HepG2 (cell line): ENCODE measurements around the gene STK39. TPM values are rescaled to one million over a fixed set of nuclear protein-coding genes. Genes with fewer than 3 reads are reported as not detected.

Experiments
- ATAC-seq: fragments of 200-7000 bp; cut with Tn5 transposase; 3 replicates; pipeline ENCODE4 v1.9.1; 2020; ENCODE audit warnings: mild to moderate bottlenecking, moderate library complexity
- BruUV-seq: library from RNA; stranded (reverse); fragments of 400-500 nt; replicated peaks from 2 replicates; lab custom pipeline; 2021; lab: Mats Ljungman, UMichigan
- CTCF ChIA-PET: fragments of 300-600 bp; formaldehyde crosslinking; extraction: SDS; loops from one replicate; lab custom pipeline; 2021; ENCODE audit warnings: low total read pairs, inconsistent platforms, low intra/inter-chr PET ratio; lab: Yijun Ruan, JAX
- POLR2A ChIA-PET: fragments of 350-600 bp; sonication (Branson Sonifier 250); formaldehyde crosslinking; loops from one replicate; lab custom pipeline; 2020; ENCODE audit warnings: antibody characterized with exemption, inconsistent platforms; lab: Yijun Ruan, JAX
- DNase-seq: peaks from one replicate; pipeline ENCODE4 v3.0.0-alpha.2; 2015; ENCODE audit warnings: low spot score
- FAIRE-seq: peaks from 3 replicates; lab custom pipeline; 2011; peaks lifted over from hg19 to GRCh38; lab: Jason Lieb, UNC
- H2AFZ ChIP-seq: one replicate; pipeline ENCODE4 v1.6.1; 2011; ENCODE audit warnings: low read length, inconsistent platforms
- H3K27ac ChIP-seq: fragments of 300-600 bp; 3 replicates; pipeline ENCODE4 v1.8.0; 2011; ENCODE audit warnings: mixed run types, mild to moderate bottlenecking, mixed read lengths, low read length, inconsistent platforms; ENCODE audit not compliant: insufficient read depth; ENCODE audit errors: extremely low read length
- H3K27me3 ChIP-seq, 2 experiments: fragments of 200-600 bp in 1 of 2; 2 replicates in 1 of 2; 3 replicates in 1 of 2; pipeline versions ENCODE4 v1.6.0 to v1.8.0; 2011; ENCODE audit warnings: low read length in 2 of 2, mild to moderate bottlenecking in 2 of 2, moderate library complexity in 2 of 2, inconsistent platforms in 1 of 2; ENCODE audit not compliant: insufficient read depth in 2 of 2, control insufficient read depth in 1 of 2
- H3K36me3 ChIP-seq, 2 experiments: fragments of 200-600 bp in 1 of 2; replicated peaks in 1 of 2; 2 replicates in 1 of 2; 3 replicates in 1 of 2; pipeline versions ENCODE4 v1.5.1 to v1.8.0; 2011; ENCODE audit warnings: low read length in 2 of 2, inconsistent platforms in 1 of 2; ENCODE audit not compliant: insufficient read depth in 2 of 2, control insufficient read depth in 1 of 2
- H3K4me1 ChIP-seq: 2 replicates; pipeline ENCODE4 v1.5.1; 2012; ENCODE audit warnings: low read length, inconsistent platforms; ENCODE audit not compliant: insufficient read depth
- H3K4me2 ChIP-seq: 2 replicates; pipeline ENCODE4 v1.6.0; 2011; ENCODE audit warnings: low read depth, low read length, inconsistent platforms
- H3K4me3 ChIP-seq, 3 experiments: fragments of 200-600 bp in 1 of 3; sonication (generic), shearing (Covaris generic) in 1 of 3; replicated peaks in 1 of 3; 2 replicates each; pipeline ENCODE4 v1.5.1; 2011 to 2016; ENCODE audit warnings: low read length in 3 of 3, inconsistent platforms in 2 of 3, low read depth in 2 of 3, mild to moderate bottlenecking in 2 of 3, control low read depth in 1 of 3, mixed read lengths in 1 of 3; ENCODE audit not compliant: insufficient read depth in 1 of 3
- H3K79me2 ChIP-seq: one replicate; pipeline ENCODE4 v1.6.1; 2011; ENCODE audit warnings: low read length, inconsistent platforms; ENCODE audit not compliant: insufficient read depth
- H3K9ac ChIP-seq: 2 replicates; pipeline ENCODE4 v1.6.0; 2011; ENCODE audit warnings: mild to moderate bottlenecking, low read depth, low read length, inconsistent platforms; ENCODE audit not compliant: insufficient read depth
- H3K9me3 ChIP-seq: 2 replicates; pipeline ENCODE4 v1.5.1; 2012; ENCODE audit warnings: mild to moderate bottlenecking, low read length
- H4K20me1 ChIP-seq: 2 replicates; pipeline ENCODE4 v1.6.0; 2011; ENCODE audit warnings: inconsistent platforms, mild to moderate bottlenecking, low read length, moderate library complexity; ENCODE audit not compliant: insufficient read depth
- FOXA1 ChIP-seq, 2 experiments: fragments of 450-650 bp in 1 of 2; sonication (generic) in 1 of 2; formaldehyde crosslinking in 1 of 2; IDR thresholded peaks; 2 replicates each; pipeline versions ENCODE4 v1.4.0 to v1.6.1; 2016 to 2020; ENCODE audit warnings: missing genetic modification reagents in 1 of 2
- FOXJ3 ChIP-seq: sonication (generic); formaldehyde crosslinking; IDR thresholded peaks from 2 replicates; pipeline ENCODE4 v1.4.0; 2020; ENCODE audit warnings: missing genetic modification reagents, mild to moderate bottlenecking, borderline replicate concordance
- LCORL ChIP-seq, 2 experiments: fragments of 450-650 bp in 1 of 2; sonication (generic) in 1 of 2; formaldehyde crosslinking in 1 of 2; IDR thresholded peaks; 2 replicates each; pipeline versions ENCODE4 v1.5.0 to v1.6.1; 2017 to 2020; ENCODE audit warnings: antibody characterized with exemption in 1 of 2, missing genetic modification reagents in 1 of 2
- MIER3 ChIP-seq: IDR thresholded peaks from 2 replicates; pipeline ENCODE4 v1.6.1; 2016; ENCODE audit warnings: missing compliant biosample characterization, borderline replicate concordance
- RFXANK ChIP-seq: IDR thresholded peaks from 2 replicates; pipeline ENCODE4 v1.6.1; 2016
- TBL1XR1 ChIP-seq: fragments of 150-350 bp; IDR thresholded peaks from 2 replicates; pipeline ENCODE4 v1.6.1; 2014; ENCODE audit warnings: borderline replicate concordance, low read length; ENCODE audit not compliant: partially characterized antibody
- ZBTB38 ChIP-seq: sonication (generic); formaldehyde crosslinking; IDR thresholded peaks from 2 replicates; pipeline ENCODE4 v1.5.1; 2020; ENCODE audit warnings: mild to moderate bottlenecking, missing genetic modification reagents
- ZNF44 ChIP-seq: sonication (generic); formaldehyde crosslinking; IDR thresholded peaks from 2 replicates; pipeline ENCODE4 v1.5.1; 2020; ENCODE audit warnings: mild to moderate bottlenecking, missing genetic modification reagents
- WGBS: methylation state at CpG from one replicate; pipeline ENCODE4 v1.1.6; 2017; ENCODE audit warnings: low lambda C conversion rate; 5-methylcytosine and 5-hydroxymethylcytosine counted together
- in situ Hi-C: cut with HindIII; loops from 2 replicates; pipeline ENCODE4 v1.10.0; 2017; ENCODE audit warnings: low pct_unique_long_range_greater_than_20kb; ENCODE audit not compliant: extremely low pct_ligation_motif_present
- intact Hi-C: fragments of 100-400 bp; cut with micrococcal nuclease; formaldehyde crosslinking; loops from one replicate; pipeline ENCODE4 v1.10.0; 2022; ENCODE audit not compliant: unreplicated experiment
- polyA plus RNA-seq, 8 experiments: library from polyadenylated mRNA; depleted of rRNA in 3 of 8; stranded (reverse) in 7 of 8; unstranded in 1 of 8; fragments of >200 nt; fragmentation: Illumina TruSeq in 4 of 8; extraction: Trizol in 4 of 8; gene quantifications; 2 replicates each; pipeline versions ENCODE4 v1.2.1 to v1.2.3, GENCODE V29; 2011 to 2016; ENCODE audit warnings: low read depth in 4 of 8, missing spikeins in 1 of 8, mixed read lengths in 1 of 8; ENCODE audit not compliant: insufficient read depth in 1 of 8
- total RNA-seq, 5 experiments: library from RNA; depleted of rRNA; stranded (reverse); fragments of >200 nt; fragmentation: Illumina TruSeq; extraction: Trizol; gene quantifications; 2 replicates each; pipeline ENCODE4 v1.2.3, GENCODE V29; 2016; ENCODE audit warnings: low read depth in 1 of 5

The STK39 gene
- total and polyA plus RNA-seq, 2 of the 13 experiments (the other 11 are each of a cell fraction or from before 2014, with no cell fraction given), result 27.3 to 38.4 TPM

DNA sequence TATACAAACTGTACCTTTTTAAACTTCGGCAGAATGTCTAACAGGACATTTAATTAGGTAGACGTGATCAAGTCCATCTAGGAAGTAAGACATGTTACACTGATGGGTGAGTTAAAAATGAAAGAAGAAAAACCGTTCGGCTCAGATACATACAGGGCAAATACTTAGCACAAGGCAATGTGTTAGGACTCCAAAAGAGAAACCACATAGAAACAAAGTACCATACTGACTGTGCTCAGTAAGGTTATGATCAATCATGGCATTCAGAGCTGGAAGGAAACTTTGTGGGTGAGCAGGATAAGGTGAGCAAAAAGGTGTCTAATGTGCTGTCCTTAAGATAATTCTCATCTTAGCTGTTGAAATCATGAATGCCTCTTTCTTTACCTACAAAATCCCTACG lies 211.9 kb downstream of the STK39 start (continued):
- no peak for TF ChIP-seq FOXJ3 (CRISPR knock-in tag)
- no peak for TF ChIP-seq LCORL (IDR thresholded peaks at IDR 0.05)
- TF ChIP-seq LCORL (CRISPR knock-in tag; IDR thresholded peaks at IDR 0.05), result no peak
- no peak for TF ChIP-seq TBL1XR1

DNA sequence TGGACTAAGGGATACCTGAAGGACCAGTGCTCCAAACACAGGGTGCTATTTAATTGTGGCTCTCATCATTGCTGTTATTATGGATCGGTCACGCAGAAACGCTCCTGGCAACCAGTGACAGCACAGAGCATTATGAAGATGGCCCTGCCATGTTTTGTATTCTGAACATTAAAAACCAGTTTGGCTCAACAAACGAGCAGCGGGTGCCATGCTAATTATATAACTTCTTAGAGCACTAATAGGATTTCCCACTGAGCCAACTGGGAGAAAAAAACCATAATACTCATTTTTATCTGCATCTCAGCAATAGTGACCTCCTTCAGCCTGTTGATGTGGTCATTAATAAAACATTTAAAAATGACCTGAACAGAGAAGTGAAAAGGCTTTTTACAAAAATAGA lies 212.8 kb downstream of the STK39 start:
- DNase-seq (no peak), ATAC-seq (no peak), FAIRE-seq (no peak)
- in situ Hi-C loops, result no loop called here
- 98% methylated on average over 5 of the region's 5 CpGs for WGBS
- no peaks in the 10 kb centered on the region for H3K27me3 ChIP-seq
- CTCF ChIA-PET, result no interaction called here
- POLR2A ChIA-PET, result no interaction called here
- intact Hi-C loops, result no loop called here
- TF ChIP-seq ZNF44 (CRISPR knock-in tag) (no peak), RFXANK (CRISPR knock-in tag) (no peak), MIER3 (CRISPR knock-in tag) (no peak)
- no peaks in the 10 kb centered on the region for H3K9me3 ChIP-seq
- no peaks in the 10 kb centered on the region for H3K4me1 ChIP-seq
- H3K79me2 ChIP-seq, result no peaks in the 10 kb centered on the region
- no peak overlapping the region for H3K4me2 ChIP-seq
- H4K20me1 ChIP-seq, result no peaks in the 10 kb centered on the region
- H3K9ac ChIP-seq, result no peak overlapping the region
- no peak overlapping the region for H3K27ac ChIP-seq
- H2AFZ ChIP-seq, result no peak overlapping the region
- BruUV-seq, result no TSS peak
- no peak overlapping the region for H3K4me3 ChIP-seq
- H3K36me3 ChIP-seq, result peaks cover 1 to 10% of the 10 kb centered on the region in 2 experiments; a peak in 2 of 5 replicates

DNA sequence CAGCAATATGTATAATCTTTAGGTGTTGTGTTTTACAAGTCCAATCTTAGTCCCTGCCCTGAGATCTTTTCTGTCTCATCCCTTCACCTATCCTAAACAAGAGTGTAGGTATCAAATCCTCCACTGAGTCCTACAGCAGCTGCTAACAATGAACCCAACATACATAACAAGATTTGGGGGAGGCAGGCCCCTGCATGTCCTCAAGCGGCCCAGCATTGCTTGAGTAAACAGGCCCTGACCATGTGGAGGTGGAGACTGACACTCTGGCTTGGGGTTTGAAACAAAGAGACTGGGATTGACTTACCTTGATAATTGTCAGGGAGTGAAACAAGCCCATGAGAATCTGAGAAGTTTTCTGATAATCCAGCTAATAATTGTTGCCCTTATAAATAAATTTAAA lies 213.4 kb downstream of the STK39 start:
- Histone ChIP-seq H3K4me1 (peaks cover 4% of the 10 kb centered on the region; the same call in 1 of the 2 replicates), H3K4me3 (no peak overlapping the region), H3K36me3 (peaks cover 1 to 13% of the 10 kb centered on the region in 2 experiments; a peak in 2 of 5 replicates), H3K27me3 (no peaks in the 10 kb centered on the region), H3K9me3 (no peaks in the 10 kb centered on the region), H4K20me1 (no peaks in the 10 kb centered on the region), H3K79me2 (no peaks in the 10 kb centered on the region), H3K4me2 (no peak overlapping the region), H3K27ac (no peak overlapping the region), H3K9ac (no peak overlapping the region), H2AFZ (no peak overlapping the region)
- ChIA-PET CTCF (no interaction called here), POLR2A (no interaction called here)
- FAIRE-seq, result no peak
- ATAC-seq, result no peak
- intact Hi-C loops, result no loop called here
- WGBS, result 89% methylated on average over 1 of the region's 1 CpG
- in situ Hi-C loops, result no loop called here
- no TSS peak for BruUV-seq
- no peak for DNase-seq
- TF ChIP-seq ZBTB38 (CRISPR knock-in tag) (no peak), FOXA1 (IDR thresholded peaks at IDR 0.05) (no peak), FOXA1 (CRISPR knock-in tag; IDR thresholded peaks at IDR 0.05) (0 out of 2 replicates have a peak, but pooled peaks have one; percentile 26)
